Tibial artery (tissue), 4 donors: ENCODE measurements around the gene WNT9A.
"Not testable (repeated sequence)": the region's sequence is repeated elsewhere in the genome, so short reads cannot be mapped to it uniquely, and the experiment has no call there.

Experiments
- DNase-seq, 2 donors: peaks; one replicate each; pipeline ENCODE4 v3.0.0-alpha.2; 2019
- H3K27ac ChIP-seq, 2 donors: fragments of 200-600 bp; sonication (generic) in 1 of 2; 1 replicate in 1 of 2; 2 replicates in 1 of 2; pipeline ENCODE4 v1.5.1; 2018 to 2019; ENCODE audit warnings: mild to moderate bottlenecking in 1 of 2
- H3K27me3 ChIP-seq, 2 donors: fragments of 200-600 bp; sonication (generic) in 1 of 2; one replicate each; pipeline versions ENCODE4 v1.5.1 to v1.6.0; 2016 to 2019
- H3K36me3 ChIP-seq, 3 donors: fragments of 200-600 bp; sonication (generic) in 2 of 3; one replicate each; pipeline ENCODE4 v1.5.1; 2016 to 2019; ENCODE audit warnings: mild to moderate bottlenecking in 2 of 3
- H3K4me1 ChIP-seq, 4 donors: fragments of 200-600 bp; sonication (generic) in 2 of 4; 1 replicate in 3 of 4; 2 replicates in 1 of 4; pipeline ENCODE4 v1.5.1; 2016 to 2019
- H3K4me3 ChIP-seq, 2 donors: fragments of 200-600 bp; sonication (generic) in 1 of 2; 1 replicate in 1 of 2; 2 replicates in 1 of 2; pipeline ENCODE4 v1.5.1; 2018 to 2019; ENCODE audit warnings: mild to moderate bottlenecking in 2 of 2
- H3K9me3 ChIP-seq, 3 donors: fragments of 200-600 bp; sonication (generic) in 1 of 3; one replicate each; pipeline ENCODE4 v1.5.1; 2016 to 2019
- CTCF ChIP-seq, 2 experiments: fragments of 200-600 bp in 1 of 2; fragments of 450-650 bp in 1 of 2; IDR thresholded peaks; one replicate each; pipeline ENCODE4 v1.5.1; 2017 to 2019; ENCODE audit warnings: antibody characterized with exemption in 2 of 2, mild to moderate bottlenecking in 1 of 2, moderate library complexity in 1 of 2
- intact Hi-C: fragments of 100-400 bp; cut with DNase I; formaldehyde crosslinking; loops from one replicate; pipeline ENCODE4 v1.15.0; 2023; ENCODE audit warnings: low total_unique reads

WNT9A gene

GRCh38 chr1:227947676-227948492, at the start of gene WNT9A:
WNT9A (minus strand) TSS chr1:227947932; CDS start chr1:227947887, 45 bp downstream.
- H3K27ac ChIP-seq = peak within 1 kb of the TSS in 1 of 2 donors; percentile 19
- H3K27me3 ChIP-seq = peaks cover 0 to 68% of the 10 kb centered on the region in 2 donors
- peak in 1 of 2 donors; percentile 64 for DNase-seq
- H3K36me3 ChIP-seq = no peaks in the 10 kb centered on the region
- peak within 1 kb of the TSS; percentile 51 to 66 for H3K4me3 ChIP-seq
- no peaks in the 10 kb centered on the region for H3K9me3 ChIP-seq
- TF ChIP-seq CTCF (IDR thresholded peaks at IDR 0.05) = no peak
- intact Hi-C loops = loop anchor here (5.0 to 10.0 kb wide), 2 partner anchors 186 to 463 kb away; no protein-coding TSS in a partner anchor
- H3K4me1 ChIP-seq = peaks cover 0 to 42% (median 26%) of the 10 kb centered on the region in 4 donors

- DNase-seq = no peak
- intact Hi-C loops = no loop called here
- H3K36me3 ChIP-seq = no peaks in the 10 kb centered on the region
- TF ChIP-seq CTCF (IDR thresholded peaks at IDR 0.05) = no peak
- no peaks in the 10 kb centered on the region for H3K4me1 ChIP-seq
- H3K27ac ChIP-seq = no peak overlapping the region
- H3K9me3 ChIP-seq = peaks cover 4 to 18% (median 14%) of the 10 kb centered on the region in 3 donors
- H3K27me3 ChIP-seq = peaks cover 0 to 6% of the 10 kb centered on the region in 2 donors
- H3K4me3 ChIP-seq = no peak overlapping the region
Measured at GRCh38 chr1:227996187-227996950, 48.6 kb upstream of the WNT9A start.

- Histone ChIP-seq H3K9me3 (peaks cover 4 to 23% (median 20%) of the 10 kb centered on the region in 3 donors), H3K27ac (no peak overlapping the region), H3K27me3 (peaks cover 0 to 3% of the 10 kb centered on the region in 2 donors), H3K4me3 (no peak overlapping the region), H3K4me1 (no peaks in the 10 kb centered on the region), H3K36me3 (no peaks in the 10 kb centered on the region)
- no peak for TF ChIP-seq CTCF (IDR thresholded peaks at IDR 0.05)
- peak in 1 of 2 donors; percentile 12 for DNase-seq
- intact Hi-C loops = no loop called here
Measured at GRCh38 chr1:227994632-227995300, 47.0 kb upstream of the WNT9A start.

- Histone ChIP-seq H3K27me3 (no peaks in the 10 kb centered on the region), H3K4me3 (no peak overlapping the region), H3K9me3 (peaks cover 0 to 20% (median 9%) of the 10 kb centered on the region in 3 donors), H3K36me3 (no peaks in the 10 kb centered on the region), H3K27ac (no peak overlapping the region), H3K4me1 (no peaks in the 10 kb centered on the region)
- DNase-seq = no peak
- no peak for TF ChIP-seq CTCF (IDR thresholded peaks at IDR 0.05)
- intact Hi-C loops = no loop called here
Measured at GRCh38 chr1:227987181-227987580, 39.4 kb upstream of the WNT9A start.

- intact Hi-C loops, H3K36me3 ChIP-seq, H3K27ac ChIP-seq, H3K4me1 ChIP-seq, H3K27me3 ChIP-seq, H3K4me3 ChIP-seq, H3K9me3 ChIP-seq: not testable (repeated sequence)
- DNase-seq = peak in 1 of 2 donors; percentile 33
Measured at GRCh38 chr1:227975583-227976283, 28.0 kb upstream of the WNT9A start.

GRCh38 chr1:227973724-227974288, 26.1 kb upstream of the WNT9A start:
- peak in 1 of 2 donors; percentile 40 for DNase-seq
- H3K27ac ChIP-seq = not testable (repeated sequence)

GRCh38 chr1:227972843-227973374, 25.2 kb upstream of the WNT9A start:
- intact Hi-C loops, H3K9me3 ChIP-seq, H3K4me1 ChIP-seq, H3K27ac ChIP-seq, H3K36me3 ChIP-seq, H3K27me3 ChIP-seq, H3K4me3 ChIP-seq: not testable (repeated sequence)
- DNase-seq = peak; percentile 51 to 67

More at GRCh38 chr1:227973724-227974288, 26.1 kb upstream of the WNT9A start:
- H3K36me3 ChIP-seq, H3K4me3 ChIP-seq, intact Hi-C loops, H3K9me3 ChIP-seq, H3K27me3 ChIP-seq, H3K4me1 ChIP-seq: not testable (repeated sequence)

GRCh38 chr1:227972283-227972679, 24.5 kb upstream of the WNT9A start:
- H3K27me3 ChIP-seq, H3K36me3 ChIP-seq, H3K9me3 ChIP-seq, H3K4me3 ChIP-seq, H3K27ac ChIP-seq, H3K4me1 ChIP-seq, intact Hi-C loops: not testable (repeated sequence)
- peak in 1 of 2 donors; percentile 39 for DNase-seq
